HepG2 (cell line): ENCODE data around the gene NFXL1. TPM values are rescaled to one million over a fixed set of nuclear protein-coding genes. Genes with fewer than 3 reads are reported as not detected.
A peak's percentile ranks its signal among the peaks of the same experiment; 100 is the strongest.

Experiments used
- ARNTL ChIP-seq: sonication (generic); formaldehyde crosslinking; IDR thresholded peaks from 2 replicates; pipeline ENCODE4 v1.4.0; 2020; ENCODE audit warnings: mild to moderate bottlenecking, missing genetic modification reagents
- CCAR2 ChIP-seq: fragments of 200-400 bp; formaldehyde crosslinking; optimal IDR thresholded peaks from 2 replicates; pipeline ENCODE3; 2018; ENCODE audit warnings: low read depth, mild to moderate bottlenecking, low read length, moderate library complexity
- CENPT ChIP-seq: sonication (generic); formaldehyde crosslinking; IDR thresholded peaks from 2 replicates; pipeline ENCODE4 v1.8.0; 2022; ENCODE audit warnings: low read depth, mild to moderate bottlenecking, moderate library complexity, missing genetic modification reagents
- CREB3 ChIP-seq: sonication (generic); formaldehyde crosslinking; IDR thresholded peaks from 2 replicates; pipeline ENCODE4 v1.5.0; 2020; ENCODE audit warnings: missing genetic modification reagents
- ELK4 ChIP-seq: sonication (generic); formaldehyde crosslinking; IDR thresholded peaks from 2 replicates; pipeline ENCODE4 v1.9.0; 2021; ENCODE audit warnings: missing genetic modification reagents, borderline replicate concordance
- HMGXB4 ChIP-seq, 2 experiments: sonication (generic) in 1 of 2; formaldehyde crosslinking in 1 of 2; IDR thresholded peaks; 2 replicates each; pipeline versions ENCODE4 v1.4.0 to v1.6.1; 2018 to 2020; ENCODE audit warnings: missing genetic modification reagents in 2 of 2, borderline replicate concordance in 1 of 2, low read depth in 1 of 2, mild to moderate bottlenecking in 1 of 2, missing biosample characterization in 1 of 2
- HOXA9 ChIP-seq: sonication (generic); formaldehyde crosslinking; IDR thresholded peaks from 2 replicates; pipeline ENCODE4 v1.8.1; 2022; ENCODE audit warnings: missing genetic modification reagents, mild to moderate bottlenecking, moderate library complexity, borderline replicate concordance
- KDM5A ChIP-seq: fragments of 200-600 bp; sonication (generic); IDR thresholded peaks from 2 replicates; pipeline ENCODE4 v1.7.0; 2018; ENCODE audit warnings: antibody characterized with exemption, mild to moderate bottlenecking, low read length, borderline replicate concordance
- MED13 ChIP-seq: sonication (generic); formaldehyde crosslinking; IDR thresholded peaks from 2 replicates; pipeline ENCODE4 v1.5.0; 2020; ENCODE audit warnings: missing genetic modification reagents
- MXD1 ChIP-seq: sonication (generic); formaldehyde crosslinking; IDR thresholded peaks from 2 replicates; pipeline ENCODE4 v1.4.0; 2020; ENCODE audit warnings: mild to moderate bottlenecking, missing genetic modification reagents
- NCOR1 ChIP-seq: fragments of 200-600 bp; sonication (generic); IDR thresholded peaks from 2 replicates; pipeline ENCODE4 v1.7.0; 2017; ENCODE audit warnings: antibody characterized with exemption, low read length, borderline replicate concordance
- NFKB2 ChIP-seq: sonication (generic); formaldehyde crosslinking; IDR thresholded peaks from 2 replicates; pipeline ENCODE4 v1.4.0; 2020; ENCODE audit warnings: missing genetic modification reagents, borderline replicate concordance
- POGK ChIP-seq: sonication (generic); formaldehyde crosslinking; conservative IDR thresholded peaks from 2 replicates; pipeline ENCODE4 v1.8.0; 2022; ENCODE audit warnings: mild to moderate bottlenecking, moderate library complexity, missing genetic modification reagents
- SRSF4 ChIP-seq: fragments of 200-400 bp; formaldehyde crosslinking; IDR thresholded peaks from one replicate; pipeline ENCODE4 v1.6.1; 2018; ENCODE audit warnings: mild to moderate bottlenecking, low read depth, low read length, moderate library complexity; ENCODE audit not compliant: poor library complexity, severe bottlenecking
- ZFP91 ChIP-seq: sonication (generic); formaldehyde crosslinking; IDR thresholded peaks from 2 replicates; pipeline ENCODE4 v1.9.0; 2022; ENCODE audit warnings: missing genetic modification reagents, mild to moderate bottlenecking, borderline replicate concordance
- ZNF432 ChIP-seq: sonication (generic); formaldehyde crosslinking; IDR thresholded peaks from 2 replicates; pipeline ENCODE4 v1.5.0; 2020; ENCODE audit warnings: missing genetic modification reagents, mild to moderate bottlenecking, borderline replicate concordance
- ZNF530 ChIP-seq: sonication (generic); formaldehyde crosslinking; IDR thresholded peaks from 2 replicates; pipeline ENCODE4 v1.5.0; 2020; ENCODE audit warnings: low read depth, mild to moderate bottlenecking, missing genetic modification reagents
- ZNF615 ChIP-seq: sonication (generic); formaldehyde crosslinking; IDR thresholded peaks from 2 replicates; pipeline ENCODE4 v1.5.0; 2020; ENCODE audit warnings: mild to moderate bottlenecking, missing genetic modification reagents, borderline replicate concordance
- ZNF737 ChIP-seq: sonication (generic); formaldehyde crosslinking; IDR thresholded peaks from 2 replicates; pipeline ENCODE4 v1.5.0; 2020; ENCODE audit warnings: missing genetic modification reagents, mild to moderate bottlenecking, borderline replicate concordance
- ZNF772 ChIP-seq: sonication (generic); formaldehyde crosslinking; IDR thresholded peaks from 2 replicates; pipeline ENCODE4 v1.5.0; 2020; ENCODE audit warnings: mild to moderate bottlenecking, missing genetic modification reagents
- polyA plus RNA-seq, 8 experiments: library from polyadenylated mRNA; depleted of rRNA in 3 of 8; stranded (reverse) in 7 of 8; unstranded in 1 of 8; fragments of >200 nt; fragmentation: Illumina TruSeq in 4 of 8; extraction: Trizol in 4 of 8; gene quantifications; 2 replicates each; pipeline versions ENCODE4 v1.2.1 to v1.2.3, GENCODE V29; 2011 to 2016; ENCODE audit warnings: low read depth in 4 of 8, missing spikeins in 1 of 8, mixed read lengths in 1 of 8; ENCODE audit not compliant: insufficient read depth in 1 of 8
- total RNA-seq, 5 experiments: library from RNA; depleted of rRNA; stranded (reverse); fragments of >200 nt; fragmentation: Illumina TruSeq; extraction: Trizol; gene quantifications; 2 replicates each; pipeline ENCODE4 v1.2.3, GENCODE V29; 2016; ENCODE audit warnings: low read depth in 1 of 5

The NFXL1 gene
- total and polyA plus RNA-seq, 2 of the 13 experiments (the other 11 are each of a cell fraction or from before 2014, with no cell fraction given) = 12.0 to 18.6 TPM

GRCh38 chr4:47837094-47837907 is 77.1 kb downstream of the NFXL1 start (continued):
- TF ChIP-seq MED13 (CRISPR knock-in tag) = no peak
- TF ChIP-seq CENPT (CRISPR knock-in tag) = no peak
- peak in 1 of 2 experiments; percentile 6; a peak in 1 of 4 replicates for TF ChIP-seq HMGXB4 (CRISPR knock-in tag; IDR thresholded peaks at IDR 0.05; ENCODE audit: borderline replicate concordance in 1 of 2, low read depth in 1 of 2)
- no peak for TF ChIP-seq ZNF432 (CRISPR knock-in tag)
- no peak for TF ChIP-seq ZNF615 (CRISPR knock-in tag)
- TF ChIP-seq ZNF530 = no peak
- peak; percentile 67 for TF ChIP-seq ZFP91 (CRISPR knock-in tag)
- TF ChIP-seq CCAR2 = no peak
- TF ChIP-seq ZNF772 (CRISPR knock-in tag) = no peak
- TF ChIP-seq HOXA9 (CRISPR knock-in tag) = no peak
- TF ChIP-seq ELK4 = no peak
- no peak for TF ChIP-seq NFKB2 (CRISPR knock-in tag)
- no peak for TF ChIP-seq SRSF4
- TF ChIP-seq ZNF737 (CRISPR knock-in tag) = no peak
- TF ChIP-seq NCOR1 = no peak
- TF ChIP-seq CREB3 (CRISPR knock-in tag) = no peak
- no peak for TF ChIP-seq KDM5A
- TF ChIP-seq ARNTL (CRISPR knock-in tag) = no peak
- 0 out of 2 replicates have a peak, but pooled peaks have one; percentile 1 for TF ChIP-seq POGK (CRISPR knock-in tag)
- TF ChIP-seq MXD1 (CRISPR knock-in tag) = no peak
